ENCODE measurements around the gene PIEZO2.

PIEZO2 gene

GRCh38 chr18:10785798-10786197, 363.6 kb downstream of the PIEZO2 start:
- no peak for DNase-seq (ENCODE audit: low read depth)

- DNase-seq (ENCODE audit: low read depth) = no peak
Observed at GRCh38 chr18:10784596-10785202, 364.7 kb downstream of the PIEZO2 start.

- DNase-seq (ENCODE audit: low read depth) = no peak
Observed at GRCh38 chr18:10783941-10784340, 365.4 kb downstream of the PIEZO2 start.

- DNase-seq (ENCODE audit: low read depth) = no peak
Observed at GRCh38 chr18:10776493-10776892, 372.9 kb downstream of the PIEZO2 start.

- DNase-seq (ENCODE audit: low read depth) = no peak
Observed at GRCh38 chr18:10775026-10775425, 374.3 kb downstream of the PIEZO2 start.

- DNase-seq (ENCODE audit: low read depth) = no peak
Observed at GRCh38 chr18:10771053-10771709, 378.2 kb downstream of the PIEZO2 start.

GRCh38 chr18:10770264-10770663, 379.1 kb downstream of the PIEZO2 start:
- no peak for DNase-seq (ENCODE audit: low read depth)

GRCh38 chr18:10768221-10768620, 381.1 kb downstream of the PIEZO2 start:
- DNase-seq (ENCODE audit: low read depth) = no peak

GRCh38 chr18:10767658-10768057, 381.7 kb downstream of the PIEZO2 start:
- no peak for DNase-seq (ENCODE audit: low read depth)

GRCh38 chr18:10760986-10761385, 388.4 kb downstream of the PIEZO2 start:
- no peak for DNase-seq (ENCODE audit: low read depth)

- DNase-seq (ENCODE audit: low read depth) = no peak
Observed at GRCh38 chr18:10759241-10759640, 390.1 kb downstream of the PIEZO2 start.

- no peak for DNase-seq (ENCODE audit: low read depth)
Observed at GRCh38 chr18:10757946-10758345, 391.4 kb downstream of the PIEZO2 start.

- no peak for DNase-seq (ENCODE audit: low read depth)
Observed at GRCh38 chr18:10757349-10757748, 392.0 kb downstream of the PIEZO2 start.

- no peak for DNase-seq (ENCODE audit: low read depth)
Observed at GRCh38 chr18:10755855-10756254, 393.5 kb downstream of the PIEZO2 start.

GRCh38 chr18:10754128-10754527, 395.2 kb downstream of the PIEZO2 start:
- no peak for DNase-seq (ENCODE audit: low read depth)

GRCh38 chr18:10752382-10752781, 397.0 kb downstream of the PIEZO2 start:
- DNase-seq (ENCODE audit: low read depth) = no peak

- DNase-seq (ENCODE audit: low read depth) = no peak
Observed at GRCh38 chr18:10751653-10752052, 397.7 kb downstream of the PIEZO2 start.

- no peak for DNase-seq (ENCODE audit: low read depth)
Observed at GRCh38 chr18:10750191-10751035, 399.0 kb downstream of the PIEZO2 start.

GRCh38 chr18:10748641-10749040, 400.7 kb downstream of the PIEZO2 start:
- DNase-seq (ENCODE audit: low read depth) = no peak

- DNase-seq (ENCODE audit: low read depth) = no peak
Observed at GRCh38 chr18:10745971-10746370, 403.4 kb downstream of the PIEZO2 start.

- DNase-seq (ENCODE audit: low read depth) = no peak
Observed at GRCh38 chr18:10745219-10745618, 404.1 kb downstream of the PIEZO2 start.

GRCh38 chr18:10743766-10744165, 405.6 kb downstream of the PIEZO2 start:
- no peak for DNase-seq (ENCODE audit: low read depth)

- DNase-seq (ENCODE audit: low read depth) = no peak
Observed at GRCh38 chr18:10739152-10739551, 410.2 kb downstream of the PIEZO2 start.

Measured in stimulated activated CD8-positive, alpha-beta memory T cell treated with anti-CD3 and anti-CD28 coated beads, Interleukin-12 subunit alpha, Interleukin-12 subunit beta, amount 100 ng/mL, for 4 hours (primary cell).